ENCODE measurements around the gene SEMA4D.

SEMA4D gene

GRCh38 chr9:89407070-89407469 lies 90.8 kb downstream of the SEMA4D start:
- TF ChIP-seq POLR2A (IDR thresholded peaks at IDR 0.05; ENCODE audit: low read depth, low read length), result no peak
- FAIRE-seq, result no peak
- no peak for DNase-seq (ENCODE audit: insufficient read length, low spot score)

DNA sequence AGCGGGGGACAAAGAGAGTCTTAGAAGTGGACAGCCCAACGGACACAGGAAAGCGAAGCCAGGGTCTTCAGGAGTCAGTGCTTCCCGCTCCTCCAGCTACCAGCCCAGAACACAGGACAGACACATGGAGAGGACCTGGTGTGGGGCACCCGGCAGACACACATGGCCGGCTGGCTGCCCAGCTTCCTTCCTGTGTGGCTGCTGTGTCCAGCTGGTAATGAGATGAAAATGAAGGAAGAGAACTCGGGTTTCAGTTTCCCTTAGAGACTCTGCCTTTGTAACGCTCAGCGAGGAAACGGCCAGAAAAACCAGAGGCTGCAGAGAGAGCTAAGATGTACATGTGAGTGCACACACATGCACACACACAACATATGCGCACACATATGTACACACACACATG lies 92.1 kb downstream of the SEMA4D start:
- FAIRE-seq (no peak), DNase-seq (ENCODE audit: insufficient read length, low spot score) (no peak)
- TF ChIP-seq POLR2A (IDR thresholded peaks at IDR 0.05; ENCODE audit: low read depth, low read length), result no peak

GRCh38 chr9:89404074-89404473 lies 93.8 kb downstream of the SEMA4D start:
- no peak for DNase-seq (ENCODE audit: insufficient read length, low spot score)
- no peak for TF ChIP-seq POLR2A (IDR thresholded peaks at IDR 0.05; ENCODE audit: low read depth, low read length)
- no peak for FAIRE-seq

- TF ChIP-seq POLR2A (IDR thresholded peaks at IDR 0.05; ENCODE audit: low read depth, low read length), result no peak
- FAIRE-seq (no peak), DNase-seq (ENCODE audit: insufficient read length, low spot score) (no peak)
Observed at GRCh38 chr9:89402695-89403427, 95.1 kb downstream of the SEMA4D start.

DNA sequence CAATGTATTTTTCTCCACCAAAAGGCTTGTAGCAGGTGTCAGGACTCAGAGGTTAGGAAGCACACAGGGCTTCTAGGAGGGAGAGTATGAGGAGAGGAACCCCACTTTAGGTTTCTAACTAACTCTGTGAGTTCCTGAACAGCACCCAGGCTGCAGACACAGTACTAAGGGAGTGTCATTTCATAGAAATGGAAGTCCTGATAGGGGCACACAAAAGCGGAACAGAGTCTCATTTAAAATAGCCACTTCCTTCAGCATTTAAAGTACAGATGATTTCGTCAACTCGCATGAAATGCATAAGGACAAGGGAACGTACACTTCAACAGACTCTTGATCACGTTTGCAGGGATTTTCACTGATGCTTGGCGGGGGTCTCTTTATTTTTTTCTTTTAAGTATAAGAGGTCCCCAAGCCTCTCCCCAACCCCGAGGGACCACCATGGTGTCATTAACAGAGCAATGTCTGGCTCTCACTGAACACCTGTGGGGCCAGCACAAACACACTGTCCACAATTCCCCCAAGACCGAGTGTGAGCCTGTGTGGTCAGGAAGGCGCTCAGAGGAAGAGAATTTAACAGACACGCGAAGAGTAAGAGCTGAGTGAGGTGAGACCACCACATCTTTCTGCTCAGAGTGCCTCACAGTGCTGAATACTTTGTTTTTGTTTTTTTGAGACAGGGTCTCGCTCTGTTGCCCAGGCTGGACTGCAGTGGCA lies 97.4 kb downstream of the SEMA4D start:
- TF ChIP-seq POLR2A (IDR thresholded peaks at IDR 0.05; ENCODE audit: low read depth, low read length), result no peak
- DNase-seq (ENCODE audit: insufficient read length, low spot score) (no peak), FAIRE-seq (no peak)

GRCh38 chr9:89398621-89399020 lies 99.3 kb downstream of the SEMA4D start:
- DNase-seq (ENCODE audit: insufficient read length, low spot score), result no peak
- no peak for FAIRE-seq
- no peak for TF ChIP-seq POLR2A (IDR thresholded peaks at IDR 0.05; ENCODE audit: low read depth, low read length)

- DNase-seq (ENCODE audit: insufficient read length, low spot score), result no peak
- no peak for TF ChIP-seq POLR2A (IDR thresholded peaks at IDR 0.05; ENCODE audit: low read depth, low read length)
- no peak for FAIRE-seq
Observed at GRCh38 chr9:89397471-89397870, 100.4 kb downstream of the SEMA4D start.

- no peak for TF ChIP-seq POLR2A (IDR thresholded peaks at IDR 0.05; ENCODE audit: low read depth, low read length)
- no peak for DNase-seq (ENCODE audit: insufficient read length, low spot score)
- no peak for FAIRE-seq
Observed at GRCh38 chr9:89395931-89396710, 101.8 kb downstream of the SEMA4D start.

DNA sequence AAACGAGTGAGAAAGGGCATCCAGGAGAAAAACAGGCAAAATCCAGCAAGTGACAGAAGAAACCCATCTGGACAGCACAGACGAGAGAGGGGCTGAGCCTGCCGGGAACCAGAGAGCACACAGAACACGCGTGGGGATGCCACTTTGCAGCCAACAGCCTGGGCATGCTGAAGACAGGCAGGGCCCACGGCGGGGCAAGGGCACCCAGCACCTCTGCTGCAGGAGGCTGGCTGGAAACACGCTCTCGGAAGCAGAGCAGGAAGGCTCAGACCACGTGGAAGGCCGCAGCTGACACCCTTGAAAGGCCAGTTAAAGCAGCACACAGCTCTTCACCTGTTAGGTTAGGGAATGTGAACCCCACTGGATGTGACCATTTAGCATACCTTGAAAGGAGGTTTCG lies 103.5 kb downstream of the SEMA4D start:
- no peak for TF ChIP-seq POLR2A (IDR thresholded peaks at IDR 0.05; ENCODE audit: low read depth, low read length)
- FAIRE-seq (no peak), DNase-seq (ENCODE audit: insufficient read length, low spot score) (no peak)

- TF ChIP-seq POLR2A (IDR thresholded peaks at IDR 0.05; ENCODE audit: low read depth, low read length), result no peak
- DNase-seq (ENCODE audit: insufficient read length, low spot score) (no peak), FAIRE-seq (no peak)
Observed at GRCh38 chr9:89391585-89391984, 106.3 kb downstream of the SEMA4D start.

- FAIRE-seq (no peak), DNase-seq (ENCODE audit: insufficient read length, low spot score) (no peak)
- TF ChIP-seq POLR2A (IDR thresholded peaks at IDR 0.05; ENCODE audit: low read depth, low read length), result no peak
Observed at GRCh38 chr9:89390578-89391116, 107.3 kb downstream of the SEMA4D start.

GRCh38 chr9:89390068-89390555 lies 107.8 kb downstream of the SEMA4D start:
- no peak for TF ChIP-seq POLR2A (IDR thresholded peaks at IDR 0.05; ENCODE audit: low read depth, low read length)
- DNase-seq (ENCODE audit: insufficient read length, low spot score) (no peak), FAIRE-seq (no peak)

- no peak for FAIRE-seq
- no peak for TF ChIP-seq POLR2A (IDR thresholded peaks at IDR 0.05; ENCODE audit: low read depth, low read length)
- no peak for DNase-seq (ENCODE audit: insufficient read length, low spot score)
Observed at GRCh38 chr9:89388868-89389177, 109.1 kb downstream of the SEMA4D start.
